Fibroblast of gingiva (primary cell): ENCODE data around the gene DBR1.
"Not testable (repeated sequence)": the region's sequence is repeated elsewhere in the genome, so short reads cannot be mapped to it uniquely, and the experiment has no call there.

ENCODE experiments used
- DNase-seq: peaks from one replicate; pipeline ENCODE4 v3.0.0-alpha.2; 2011; ENCODE audit warnings: low read depth

DBR1 gene

DNA sequence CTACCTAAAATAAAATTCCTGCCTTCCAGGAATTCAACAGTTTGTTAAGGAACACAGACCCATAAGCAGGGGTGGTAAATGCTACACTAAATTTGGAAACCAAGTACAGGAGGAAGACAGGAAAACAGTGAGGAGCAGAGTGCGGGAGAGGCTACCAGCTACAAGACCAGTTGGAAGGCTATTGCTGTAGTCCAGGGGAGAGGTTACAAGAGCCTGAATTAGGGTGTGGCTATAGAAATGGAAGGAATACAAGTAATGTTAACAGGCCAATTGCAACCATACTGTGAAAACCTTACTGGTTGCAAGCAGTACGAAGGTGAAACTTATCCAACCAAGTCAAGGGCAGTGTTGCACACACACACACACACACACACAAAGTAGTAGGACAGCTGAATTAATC lies 11.5 kb upstream of the DBR1 start:
- peak; percentile 6 for DNase-seq

DNA sequence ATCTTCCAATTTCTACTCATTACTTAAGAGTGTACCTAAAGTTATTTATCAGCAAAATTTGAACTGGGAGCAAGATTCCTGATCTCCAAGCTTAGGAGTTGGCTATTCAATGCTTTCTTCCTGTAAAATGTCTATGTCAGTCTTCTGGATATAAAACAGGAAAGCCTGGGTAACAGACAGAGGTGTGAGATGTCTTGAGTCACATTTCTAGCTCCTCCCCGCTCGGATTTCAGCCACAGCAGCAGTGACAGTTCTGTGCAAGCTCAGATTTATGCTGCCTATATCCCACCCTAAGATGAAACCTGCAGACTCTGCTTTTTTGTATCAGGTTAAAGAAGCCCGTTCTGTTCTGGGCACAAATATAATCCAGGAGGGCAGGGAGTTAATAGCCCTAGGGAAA lies 10.3 kb upstream of the DBR1 start:
- DNase-seq: no peak

DNA sequence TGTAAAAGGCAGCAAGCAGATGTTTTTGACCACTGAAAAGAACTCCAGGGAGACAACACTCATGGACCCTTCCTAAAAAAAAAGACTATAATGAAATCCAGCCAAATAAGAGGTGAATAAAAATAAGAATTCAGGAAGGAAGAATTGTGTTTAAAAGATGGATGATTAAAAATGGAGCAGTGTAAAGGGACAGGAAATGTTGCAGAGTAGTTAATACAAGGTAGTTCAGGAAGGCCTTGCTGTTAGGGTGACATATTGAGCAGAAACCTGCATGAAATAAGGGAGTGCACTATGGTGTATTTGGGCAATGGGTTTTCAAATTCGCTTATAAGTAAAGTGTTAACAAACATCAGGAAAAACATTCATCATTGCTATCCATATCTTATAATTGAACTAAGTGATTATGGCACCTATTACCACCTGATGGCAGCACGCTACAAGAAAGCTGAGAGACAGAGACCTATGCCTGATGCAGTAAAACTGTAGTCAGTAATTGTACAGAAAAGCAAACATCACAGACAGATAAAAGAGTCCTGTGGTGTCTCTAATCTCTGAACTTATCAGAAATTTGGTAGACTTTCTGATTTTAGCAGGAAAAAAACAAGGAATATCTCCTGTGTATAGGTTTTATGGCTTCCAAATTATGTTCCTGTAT lies 5.8 kb upstream of the DBR1 start:
- peak; percentile 8 for DNase-seq

DNA sequence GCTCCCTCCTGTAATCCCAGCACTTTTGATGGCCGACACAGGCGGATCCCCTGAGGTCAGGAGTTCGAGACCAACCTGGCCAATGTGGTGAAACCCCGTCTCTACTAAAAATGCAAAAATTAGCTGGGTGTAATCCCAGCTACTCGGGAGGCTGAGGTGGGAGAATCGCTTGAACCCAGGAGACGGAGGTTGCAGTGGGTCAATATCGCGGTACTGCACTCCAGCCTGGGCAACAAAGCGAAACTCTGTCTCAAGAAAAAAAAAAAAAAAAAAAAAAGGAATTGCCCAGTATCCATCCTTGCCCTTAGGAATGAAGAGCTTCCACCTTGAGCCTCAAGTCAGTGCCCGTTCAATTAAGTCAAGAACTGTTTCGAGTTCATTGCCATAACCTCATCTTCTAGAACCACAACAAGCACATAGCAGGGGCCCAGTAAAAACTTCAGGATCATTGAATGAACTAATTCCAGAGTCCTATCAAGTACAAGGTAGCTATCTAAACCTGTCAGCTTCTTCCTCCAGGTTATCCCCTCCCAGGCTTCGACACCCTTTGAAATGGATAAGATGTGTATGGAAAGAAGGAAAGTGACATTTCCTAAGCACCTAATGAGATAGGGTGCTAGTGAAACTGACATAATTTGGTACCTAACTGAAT lies 826 bp downstream of the DBR1 start:
- DNase-seq: no peak

DNA sequence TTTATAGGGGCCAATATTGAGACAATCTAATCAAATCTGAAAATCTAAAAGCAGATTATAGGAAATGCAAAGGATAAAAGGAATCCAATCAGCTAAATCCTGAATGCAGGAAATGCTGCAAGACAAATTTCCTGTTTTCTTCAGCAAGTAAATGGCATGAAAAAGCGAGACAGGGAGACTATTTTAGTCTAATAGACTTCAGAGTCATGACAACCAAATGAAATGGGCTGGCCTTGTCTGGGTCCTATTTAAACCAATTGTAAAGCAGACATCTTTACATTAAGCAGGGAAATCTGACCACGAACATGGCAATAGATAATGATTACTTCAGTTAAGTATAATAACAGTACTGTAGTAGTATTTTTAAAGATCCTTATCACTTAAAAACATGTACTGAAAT lies 2.1 kb downstream of the DBR1 start:
- no peak for DNase-seq

GRCh38 chr3:138165061-138165460 lies 9.7 kb downstream of the DBR1 start:
- DNase-seq: no peak

DNA sequence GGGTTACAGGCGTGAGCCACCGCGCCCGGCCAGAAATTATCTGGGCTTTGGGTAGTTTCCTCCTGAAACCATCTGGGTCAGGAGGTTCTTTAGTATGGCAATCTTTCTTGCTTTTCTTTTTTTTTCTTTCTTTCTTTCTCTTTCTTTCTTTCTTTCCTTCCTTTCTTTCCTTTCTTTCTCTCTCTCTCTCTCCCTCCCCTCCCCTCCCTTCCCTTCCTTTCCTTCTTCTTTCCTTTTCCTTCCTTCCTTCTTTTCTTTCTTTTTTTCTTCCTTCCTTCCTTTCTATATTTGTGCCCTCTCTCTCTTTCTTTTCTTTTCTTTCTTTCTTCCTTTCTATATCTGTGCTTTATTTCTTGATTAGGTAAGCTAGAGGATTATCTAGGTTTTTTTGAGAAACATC lies 17.0 kb downstream of the DBR1 start:
- DNase-seq: no peak

- no peak for DNase-seq
Observed at GRCh38 chr3:138154534-138154933, 20.2 kb downstream of the DBR1 start.

GRCh38 chr3:138148503-138148902 lies 26.2 kb downstream of the DBR1 start:
- no peak for DNase-seq

DNA sequence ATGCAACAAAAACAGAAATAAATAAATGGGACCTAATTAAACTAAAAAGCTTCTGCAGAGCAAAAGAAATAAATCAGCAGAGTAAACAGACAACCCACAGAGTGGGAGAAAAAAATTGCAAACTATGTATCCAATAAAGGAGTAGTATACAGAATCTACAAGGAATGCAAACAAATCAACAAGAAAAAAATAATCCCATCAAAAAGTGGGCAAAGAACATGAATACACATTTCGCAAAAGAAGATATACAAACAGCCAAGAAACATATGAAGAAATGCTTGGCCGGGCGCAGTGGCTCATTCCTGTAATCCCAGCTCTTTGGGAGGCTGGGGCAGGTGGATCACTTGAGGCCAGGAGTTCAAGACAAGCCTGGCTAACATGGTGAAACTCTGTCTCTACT lies 32.5 kb downstream of the DBR1 start:
- not testable (repeated sequence) for DNase-seq

- no peak for DNase-seq
Observed at GRCh38 chr3:138140940-138141339, 33.8 kb downstream of the DBR1 start.

DNA sequence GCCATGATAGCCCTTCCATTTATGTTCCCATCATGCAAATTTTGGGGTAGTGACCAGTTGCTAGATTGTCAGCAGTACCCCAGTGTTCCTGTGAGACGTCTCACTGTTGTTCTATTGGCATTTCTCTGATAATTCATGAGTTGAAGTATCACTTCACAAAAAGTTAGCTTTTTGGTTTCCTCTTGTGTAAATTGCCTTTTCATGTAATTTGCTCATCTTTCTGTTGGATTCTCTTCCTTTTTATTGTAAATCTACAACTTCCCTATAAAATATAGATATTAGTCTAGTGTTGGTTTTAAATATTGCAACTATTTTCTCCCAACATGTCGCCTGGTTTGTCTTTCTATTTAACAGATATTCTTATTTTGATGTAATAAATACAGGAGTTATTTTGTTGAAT lies 35.0 kb downstream of the DBR1 start:
- no peak for DNase-seq

GRCh38 chr3:138137861-138138260 lies 36.9 kb downstream of the DBR1 start:
- no peak for DNase-seq

- no peak for DNase-seq
Observed at GRCh38 chr3:138136201-138136600, 38.5 kb downstream of the DBR1 start.

DNA sequence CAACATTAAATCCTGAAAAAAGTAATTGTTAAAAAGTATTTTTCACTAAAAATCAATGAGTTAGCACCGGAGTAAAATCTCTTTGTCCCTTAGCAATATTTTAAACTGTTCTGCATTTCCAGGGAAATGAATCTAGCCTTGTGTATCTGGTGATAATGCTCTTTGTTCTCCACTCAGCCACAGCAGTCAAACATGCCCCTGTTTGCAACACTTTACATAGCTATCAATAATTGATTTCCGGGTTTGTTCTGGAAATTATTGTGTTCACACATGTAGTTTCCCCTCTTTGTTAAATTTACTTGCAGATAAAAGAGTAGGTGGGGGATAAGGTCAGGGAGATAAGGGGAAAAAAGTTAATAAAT lies 38.9 kb downstream of the DBR1 start:
- no peak for DNase-seq

DNA sequence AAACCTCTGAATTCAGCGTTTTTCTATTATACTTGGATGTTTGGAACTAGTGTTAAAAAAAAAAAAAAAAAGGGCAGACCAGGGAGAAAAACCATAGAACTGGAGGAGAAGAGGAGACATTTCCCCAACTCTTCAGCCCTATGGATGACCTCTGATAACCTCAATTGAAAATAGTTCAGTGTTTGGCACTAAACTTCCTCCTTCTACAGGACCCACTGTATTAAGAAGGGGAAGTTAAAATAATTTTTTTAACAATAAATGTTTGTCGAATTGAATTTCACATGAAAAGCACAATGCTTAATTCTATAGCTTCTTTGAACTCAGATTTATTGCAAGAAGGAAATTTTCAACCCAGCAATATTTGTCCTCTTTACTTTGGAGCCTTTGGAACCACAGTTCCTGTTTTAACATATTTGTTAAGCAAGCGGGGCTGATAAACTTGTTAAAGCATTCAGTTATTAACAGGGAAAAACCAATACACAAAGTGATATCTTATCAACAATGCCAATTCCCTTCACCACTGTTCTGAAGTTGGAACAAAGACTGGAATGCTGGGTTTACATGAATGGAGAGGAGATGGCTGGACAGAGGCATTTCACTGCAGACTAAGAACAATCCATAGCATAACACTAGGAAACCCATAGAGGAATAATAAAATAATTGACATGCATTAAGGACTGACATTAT lies 39.4 kb downstream of the DBR1 start:
- DNase-seq: no peak

GRCh38 chr3:138132239-138132638 lies 42.5 kb downstream of the DBR1 start, which contains the start of gene A4GNT:
A4GNT (minus strand) TSS chr3:138132390; CDS start chr3:138131256, 1,134 bp downstream.
- DNase-seq: no peak

DNA sequence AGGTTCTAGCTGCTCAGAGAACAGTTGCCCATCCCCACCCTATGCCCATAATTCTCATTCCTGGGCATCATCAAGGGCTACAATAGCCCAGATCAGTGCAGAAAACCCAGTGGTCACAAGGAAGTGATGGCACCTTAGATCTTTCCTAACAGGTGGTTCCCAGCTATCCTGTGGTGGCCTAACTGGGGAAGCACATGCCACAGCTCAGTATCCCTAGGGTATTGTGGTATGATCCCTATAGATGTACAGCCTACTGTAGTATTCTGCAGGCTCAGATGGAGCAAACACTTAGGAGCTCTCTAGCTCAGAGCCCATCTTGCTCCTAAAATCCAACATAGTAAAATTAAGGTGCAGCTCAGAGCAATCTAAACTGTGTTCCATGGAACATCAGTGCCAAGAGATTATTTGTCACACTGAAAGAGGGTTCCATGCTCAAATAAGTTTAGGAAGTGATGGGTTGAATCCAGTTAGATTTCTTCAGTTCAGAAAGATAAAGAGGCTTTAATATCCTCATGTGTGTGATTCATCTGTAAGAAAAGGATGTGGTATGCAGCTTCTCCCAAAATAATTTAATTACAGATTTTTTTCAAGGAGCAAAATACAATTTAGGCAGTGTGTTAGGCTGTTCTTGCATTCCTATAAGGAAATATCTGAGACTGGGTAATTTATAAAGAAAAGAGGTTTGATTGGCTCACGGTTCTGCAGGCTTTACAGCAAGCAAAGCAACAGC lies 46.9 kb downstream of the DBR1 start:
- no peak for DNase-seq

- DNase-seq: no peak
Observed at GRCh38 chr3:138125548-138126221, 49.0 kb downstream of the DBR1 start.

GRCh38 chr3:138124706-138125355 lies 49.9 kb downstream of the DBR1 start:
- DNase-seq: peak; percentile 17

DNA sequence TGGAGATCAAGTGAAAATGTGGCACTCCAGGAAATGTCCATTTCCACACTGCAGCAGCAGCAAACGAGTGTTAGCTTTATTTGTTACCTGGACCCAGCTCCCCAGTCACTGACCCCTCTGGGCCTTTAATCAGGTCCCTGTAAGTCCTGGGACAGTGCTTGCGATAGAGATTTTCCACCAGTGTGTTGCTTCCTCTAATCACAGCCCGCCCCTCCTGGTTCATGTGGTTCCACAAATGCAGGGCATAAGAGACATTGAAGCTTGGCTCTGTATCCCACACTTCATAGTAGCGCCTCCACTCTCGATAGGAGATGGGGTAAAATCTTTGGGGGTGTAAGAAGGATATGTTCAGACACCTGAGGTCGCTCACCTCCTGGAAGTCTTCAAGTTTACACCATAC lies 50.5 kb downstream of the DBR1 start:
- no peak for DNase-seq

DNA sequence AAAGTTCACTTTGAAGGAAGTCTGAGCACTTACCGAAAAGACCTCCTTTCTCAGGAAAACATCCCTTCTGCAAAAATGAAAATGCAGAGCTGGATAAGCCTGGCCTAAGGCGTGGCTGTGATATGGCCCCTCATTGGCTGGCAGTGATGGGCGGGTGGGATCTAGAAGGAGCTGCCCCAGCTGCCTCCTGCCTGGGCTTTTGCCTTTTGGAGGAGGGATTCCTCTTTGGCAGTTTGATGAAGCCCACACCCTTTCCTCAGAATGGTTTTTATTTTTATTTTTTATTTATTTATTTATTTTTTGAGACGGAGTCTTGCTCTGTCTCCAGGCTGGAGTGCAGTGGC lies 55.3 kb downstream of the DBR1 start:
- DNase-seq: no peak
